Stimulated activated CD4-positive, alpha-beta T cell treated with anti-CD3 and anti-CD28 coated beads, Interleukin-1b, Interleukin-23, amount 100 ng/mL, for 24 hours (primary cell): ENCODE data around the gene BET1L.
"Not testable (repeated sequence)": the region's sequence is repeated elsewhere in the genome, so short reads cannot be mapped to it uniquely, and the experiment has no call there.

Experiments
- DNase-seq, 4 experiments: peaks; one replicate each; pipeline ENCODE4 v3.0.0-alpha.2; 2020; ENCODE audit warnings: low read depth in 4 of 4, low spot score in 1 of 4

The BET1L gene

GRCh38 chr11:207208-207862 lies at the start of gene BET1L, which contains the start of gene RIC8A:
TSS of gene BET1L (minus strand) at chr11:207399. CDS start at chr11:207321, 78 bp downstream.
TSS of gene RIC8A (plus strand) at chr11:207708. CDS start at chr11:208855, 1,147 bp downstream.
- DNase-seq: peak; percentile 84 to 97 (median 93)

GRCh38 chr11:255816-256215 lies 48.6 kb upstream of the BET1L start:
- DNase-seq: no peak

- no peak for DNase-seq
Observed at GRCh38 chr11:255176-255575, 48.0 kb upstream of the BET1L start.

- DNase-seq: no peak
Observed at GRCh38 chr11:253886-254270, 46.7 kb upstream of the BET1L start.

GRCh38 chr11:253160-253885 lies 46.1 kb upstream of the BET1L start:
- DNase-seq: no peak

GRCh38 chr11:252666-253065 lies 45.5 kb upstream of the BET1L start:
- DNase-seq: no peak

GRCh38 chr11:251550-251949 lies 44.4 kb upstream of the BET1L start:
- no peak for DNase-seq

GRCh38 chr11:250740-251299 lies 43.6 kb upstream of the BET1L start:
- DNase-seq: peak in 3 of 4 experiments; percentile 51 to 67 (median 54)

- no peak for DNase-seq
Observed at GRCh38 chr11:250274-250673, 43.1 kb upstream of the BET1L start.

- DNase-seq: no peak
Observed at GRCh38 chr11:249062-249461, 41.9 kb upstream of the BET1L start.

GRCh38 chr11:244376-244775 lies 37.2 kb upstream of the BET1L start:
- no peak for DNase-seq

- DNase-seq: no peak
Observed at GRCh38 chr11:241634-242033, 34.4 kb upstream of the BET1L start.

GRCh38 chr11:240315-240714 lies 33.1 kb upstream of the BET1L start:
- DNase-seq: no peak

GRCh38 chr11:238346-238745 lies 31.1 kb upstream of the BET1L start:
- DNase-seq: not testable (repeated sequence)

- peak; percentile 73 to 90 (median 86) for DNase-seq
Observed at GRCh38 chr11:236774-237767, 29.9 kb upstream of the BET1L start, which contains the start of gene PSMD13. TSS of gene PSMD13 (plus strand) at chr11:236976. CDS start at chr11:237050, 74 bp downstream.

GRCh38 chr11:235997-236773 lies 29.0 kb upstream of the BET1L start, which contains the start of gene SIRT3:
TSS of gene SIRT3 (minus strand) at chr11:236342. CDS start at chr11:236328, 14 bp downstream.
- DNase-seq: peak; percentile 42 to 74 (median 55)

GRCh38 chr11:235609-235996 lies 28.4 kb upstream of the BET1L start:
- DNase-seq: peak in 2 of 4 experiments; percentile 39 to 72

GRCh38 chr11:235180-235579 lies 28.0 kb upstream of the BET1L start:
- no peak for DNase-seq

- DNase-seq: no peak
Observed at GRCh38 chr11:232783-233565, 25.8 kb upstream of the BET1L start.
